ENCODE measurements around the gene HDAC4. TPM values are rescaled to one million over a fixed set of nuclear protein-coding genes. Genes with fewer than 3 reads are reported as not detected.

The HDAC4 gene
- polyA plus RNA-seq, 1 experiment: 4.4 TPM

DNA sequence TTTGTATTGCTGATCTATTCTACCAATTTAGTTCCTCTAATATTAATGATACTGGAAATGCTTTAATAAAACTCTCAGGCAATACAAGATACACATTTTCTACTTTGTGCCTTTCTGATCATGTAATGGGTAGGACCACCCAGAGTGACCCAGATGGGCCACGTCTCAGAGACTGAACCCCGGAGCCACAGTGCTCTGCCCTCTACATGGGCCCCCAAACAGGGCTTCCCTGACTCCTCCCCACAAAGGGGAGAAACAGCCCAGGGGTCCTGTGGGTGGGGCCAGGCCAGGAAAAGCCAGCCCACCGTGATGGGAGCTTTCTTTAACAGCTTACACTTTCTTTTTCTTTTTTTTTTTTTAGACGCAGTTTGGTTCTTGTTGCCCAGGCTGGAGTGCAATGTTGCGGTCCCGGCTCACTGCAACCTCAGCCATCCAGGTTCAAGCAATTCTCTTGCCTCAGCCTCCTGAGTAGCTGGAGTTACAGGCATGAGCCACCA is 18.4 kb downstream of the HDAC4 start:
- CTCF ChIA-PET: interaction anchor here (0.7 to 1.0 kb wide), 2 partner anchors 12 to 23 kb away, joined by 3 read pairs; no protein-coding TSS in a partner anchor
- H3K4me3 ChIP-seq (ENCODE audit: low read depth, low read length): no peak overlapping the region
- H3K27me3 ChIP-seq (ENCODE audit: control insufficient read depth, insufficient read depth, low read length): no peaks in the 10 kb centered on the region
- POLR2A ChIA-PET: no interaction called here
- TF ChIP-seq, protein P1, sequence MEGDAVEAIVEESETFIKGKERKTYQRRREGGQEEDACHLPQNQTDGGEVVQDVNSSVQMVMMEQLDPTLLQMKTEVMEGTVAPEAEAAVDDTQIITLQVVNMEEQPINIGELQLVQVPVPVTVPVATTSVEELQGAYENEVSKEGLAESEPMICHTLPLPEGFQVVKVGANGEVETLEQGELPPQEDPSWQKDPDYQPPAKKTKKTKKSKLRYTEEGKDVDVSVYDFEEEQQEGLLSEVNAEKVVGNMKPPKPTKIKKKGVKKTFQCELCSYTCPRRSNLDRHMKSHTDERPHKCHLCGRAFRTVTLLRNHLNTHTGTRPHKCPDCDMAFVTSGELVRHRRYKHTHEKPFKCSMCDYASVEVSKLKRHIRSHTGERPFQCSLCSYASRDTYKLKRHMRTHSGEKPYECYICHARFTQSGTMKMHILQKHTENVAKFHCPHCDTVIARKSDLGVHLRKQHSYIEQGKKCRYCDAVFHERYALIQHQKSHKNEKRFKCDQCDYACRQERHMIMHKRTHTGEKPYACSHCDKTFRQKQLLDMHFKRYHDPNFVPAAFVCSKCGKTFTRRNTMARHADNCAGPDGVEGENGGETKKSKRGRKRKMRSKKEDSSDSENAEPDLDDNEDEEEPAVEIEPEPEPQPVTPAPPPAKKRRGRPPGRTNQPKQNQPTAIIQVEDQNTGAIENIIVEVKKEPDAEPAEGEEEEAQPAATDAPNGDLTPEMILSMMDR (IDR thresholded peaks at IDR 0.05; ENCODE audit: insufficient read depth, low read depth, low read length): no peak
- no peak for DNase-seq (ENCODE audit: low read depth)
- H3K36me3 ChIP-seq (ENCODE audit: control insufficient read depth, insufficient read depth, low read length): no peaks in the 10 kb centered on the region

DNA sequence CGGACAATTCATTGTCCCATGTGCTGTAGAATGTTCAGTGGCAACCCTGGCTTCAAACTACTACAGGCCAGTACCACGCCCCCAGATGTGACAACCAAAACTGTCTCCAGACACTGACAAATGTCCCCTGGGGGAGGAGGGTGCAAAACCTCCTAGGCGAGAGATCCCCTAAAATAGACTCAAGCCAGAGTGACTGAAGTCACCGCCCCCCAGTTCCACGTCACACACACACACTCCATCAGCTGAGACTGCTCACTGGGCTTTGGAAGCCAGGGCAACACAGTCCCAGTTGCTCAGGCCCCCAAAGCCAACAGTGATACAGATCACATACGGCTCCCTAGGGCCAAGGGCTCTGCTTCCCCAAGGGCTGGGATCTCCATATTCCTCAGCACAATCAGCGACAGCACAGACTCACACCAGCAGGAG is 19.1 kb downstream of the HDAC4 start:
- no peaks in the 10 kb centered on the region for H3K27me3 ChIP-seq (ENCODE audit: control insufficient read depth, insufficient read depth, low read length)
- H3K4me3 ChIP-seq (ENCODE audit: low read depth, low read length): no peak overlapping the region
- H3K36me3 ChIP-seq (ENCODE audit: control insufficient read depth, insufficient read depth, low read length): no peaks in the 10 kb centered on the region
- CTCF ChIA-PET: interaction anchor here (0.7 to 1.0 kb wide), 2 partner anchors 11 to 23 kb away, joined by 3 read pairs; no protein-coding TSS in a partner anchor
- no peak for DNase-seq (ENCODE audit: low read depth)
- TF ChIP-seq, protein P1 (IDR thresholded peaks at IDR 0.05; ENCODE audit: insufficient read depth, low read depth, low read length): no peak
- POLR2A ChIA-PET: no interaction called here

DNA sequence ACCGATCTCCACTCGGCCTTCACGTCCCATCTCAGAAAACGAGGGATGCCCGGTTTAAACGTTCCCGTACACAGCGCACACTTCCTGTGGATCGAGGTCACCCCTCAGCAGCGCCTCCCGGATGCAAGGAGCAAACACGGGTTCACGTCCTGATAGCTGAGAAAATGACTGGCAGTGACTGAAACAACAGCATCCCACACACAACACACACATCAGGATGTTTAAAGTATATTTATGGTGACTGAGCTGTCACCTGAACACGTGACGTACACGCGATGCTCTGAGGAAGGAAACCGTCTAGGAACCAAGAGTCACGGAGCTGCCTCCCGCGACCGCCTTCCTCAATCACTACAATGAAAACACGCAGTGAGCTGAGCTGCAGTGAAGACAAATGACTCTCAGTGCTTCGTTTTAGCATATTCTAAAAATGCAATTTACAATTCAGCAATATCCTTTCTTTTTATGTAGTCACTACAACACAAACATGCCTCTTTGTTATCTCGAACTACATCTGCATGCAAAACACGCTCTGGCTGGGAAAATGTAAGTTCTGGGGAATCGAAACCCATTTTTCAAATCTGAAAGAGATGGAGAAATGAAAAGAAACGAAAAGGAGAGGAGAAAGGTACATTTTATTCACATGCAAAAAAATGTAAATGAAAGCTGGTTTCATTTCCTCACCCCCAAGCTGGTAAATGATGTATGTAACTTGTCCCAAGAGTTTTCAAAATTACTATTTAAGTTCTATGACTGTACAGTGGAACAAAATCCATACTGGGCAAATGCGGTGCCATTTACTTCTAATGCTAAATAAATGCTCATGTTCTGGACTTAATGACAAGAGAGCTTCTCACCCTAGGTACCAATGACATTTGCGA is 19.8 kb downstream of the HDAC4 start:
- TF ChIP-seq, protein P1 (IDR thresholded peaks at IDR 0.05; ENCODE audit: insufficient read depth, low read depth, low read length): no peak
- H3K4me3 ChIP-seq (ENCODE audit: low read depth, low read length): no peak overlapping the region
- no peak for DNase-seq (ENCODE audit: low read depth)
- CTCF ChIA-PET: interaction anchor here (1.1 kb wide), 1 partner anchor 13 kb away, joined by 4 read pairs; no protein-coding TSS in a partner anchor
- H3K36me3 ChIP-seq (ENCODE audit: control insufficient read depth, insufficient read depth, low read length): no peaks in the 10 kb centered on the region
- POLR2A ChIA-PET: interaction anchor here (0.6 to 0.7 kb wide), 2 partner anchors 20 to 29 kb away, joined by 3 to 5 read pairs; partner anchors contain the start of gene HDAC4
- no peaks in the 10 kb centered on the region for H3K27me3 ChIP-seq (ENCODE audit: control insufficient read depth, insufficient read depth, low read length)

DNA sequence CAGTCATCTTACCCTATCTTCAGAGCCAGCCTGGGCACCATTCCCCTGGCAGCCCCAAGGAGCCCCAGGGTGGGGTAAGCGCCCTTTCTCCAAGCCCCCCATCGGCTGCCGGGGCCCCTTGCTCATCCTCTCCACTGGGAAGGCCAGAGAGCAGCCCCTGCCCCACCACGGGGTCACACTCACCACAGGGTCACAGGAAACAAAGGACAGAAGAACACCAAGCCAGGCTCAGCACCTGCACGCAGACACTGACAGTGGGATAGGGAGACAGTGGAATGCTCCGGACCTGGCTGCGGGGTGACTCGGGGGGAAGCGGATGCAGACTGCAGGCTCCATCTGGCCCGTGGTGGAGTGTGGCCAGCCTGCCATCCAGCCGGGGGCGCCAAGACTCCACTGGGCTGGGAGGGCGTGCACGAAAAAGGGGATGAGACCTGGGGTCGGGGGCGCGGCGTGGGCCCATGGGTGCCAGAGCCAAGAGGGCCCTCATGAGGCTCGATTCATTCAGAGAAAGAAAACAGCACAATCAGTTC is 21.1 kb downstream of the HDAC4 start:
- Histone ChIP-seq H3K36me3 (ENCODE audit: control insufficient read depth, insufficient read depth, low read length) (0 out of 2 replicates have a peak, but pooled peaks cover 1% of the 10 kb centered on the region), H3K27me3 (ENCODE audit: control insufficient read depth, insufficient read depth, low read length) (no peaks in the 10 kb centered on the region), H3K4me3 (ENCODE audit: low read depth, low read length) (no peak overlapping the region)
- TF ChIP-seq, protein P1 (IDR thresholded peaks at IDR 0.05; ENCODE audit: insufficient read depth, low read depth, low read length): no peak
- ChIA-PET POLR2A (no interaction called here), CTCF (interaction anchor here (0.8 to 1.1 kb wide), 2 partner anchors 15 to 236 kb away, joined by 3 to 4 read pairs; no protein-coding TSS in a partner anchor)
- DNase-seq (ENCODE audit: low read depth): no peak
